Psoas muscle (tissue), 8 donors: Measurements from ENCODE around the gene TMEM154. TPM values are rescaled to one million over a fixed set of nuclear protein-coding genes. Genes with fewer than 3 reads are reported as not detected.

Experiments
- ATAC-seq, 4 donors: fragments of 200-7000 bp; cut with Tn5 transposase; one replicate each; pipeline ENCODE4 v1.9.1; 2020; ENCODE audit warnings: moderate library complexity in 3 of 4, mild to moderate bottlenecking in 2 of 4
- DNase-seq, 2 donors: peaks; one replicate each; pipeline ENCODE4 v3.0.0-alpha.2; 2020
- H3K27ac ChIP-seq: fragments of 200-600 bp; one replicate; pipeline ENCODE4 v1.8.0; 2022
- H3K27me3 ChIP-seq, 3 donors: fragments of 200-600 bp in 1 of 3; one replicate each; pipeline versions ENCODE4 v1.6.1 to v1.8.0; 2013 to 2022; ENCODE audit warnings: low read length in 2 of 3, mild to moderate bottlenecking in 2 of 3, moderate library complexity in 1 of 3; ENCODE audit not compliant: insufficient read depth in 3 of 3
- H3K36me3 ChIP-seq, 2 donors: fragments of 200-600 bp in 1 of 2; one replicate each; pipeline versions ENCODE4 v1.6.1 to v1.8.0; 2013 to 2022; ENCODE audit warnings: low read depth in 1 of 2, mild to moderate bottlenecking in 1 of 2, moderate library complexity in 1 of 2; ENCODE audit not compliant: insufficient read depth in 1 of 2
- H3K4me1 ChIP-seq: fragments of 200-600 bp; one replicate; pipeline ENCODE4 v1.8.0; 2022
- H3K4me3 ChIP-seq: fragments of 200-600 bp; one replicate; pipeline ENCODE4 v1.8.0; 2022; ENCODE audit warnings: mild to moderate bottlenecking
- H3K9me3 ChIP-seq: fragments of 200-600 bp; one replicate; pipeline ENCODE4 v1.8.0; 2022
- WGBS, 3 donors: extraction: QIAGEN DNeasy Blood & Tissue Kit; methylation state at CpG; one replicate each; pipeline versions ENCODE4 v1.1.6 to v1.1.7; 2013; 5-methylcytosine and 5-hydroxymethylcytosine counted together
- intact Hi-C, 2 donors: fragments of 100-400 bp; cut with DNase I; formaldehyde crosslinking; loops; one replicate each; pipeline versions ENCODE4 v1.11.0 to v1.14.2; 2022
- polyA plus RNA-seq, 3 donors: library from polyadenylated mRNA; stranded (reverse); fragments of 200-250 nt; gene quantifications; one replicate each; pipeline ENCODE4 v1.2.3, GENCODE V29; 2013
- total RNA-seq, 4 donors: library from RNA; stranded (reverse); fragmentation: NEBNext Ultra II Directional in 2 of 4; extraction: Animal tissue kit (Norgen Biotek cat#: 25700) in 2 of 4; gene quantifications; one replicate each; pipeline versions ENCODE4 v1.2.1 to v1.2.4, GENCODE V29; 2021 to 2023
- TF ChIP-seq, protein P1 (sequence below): fragments of 200-600 bp; IDR thresholded peaks from one replicate; pipeline ENCODE4 v1.8.0; 2022; ENCODE audit warnings: antibody characterized with exemption
- donor health status: healthy with polysubstance abuse.
- donor health status: DM: no; HTN: no; CAD: no; lungs with moderate emphysema.
- donor health status: Bipolar disorder and iron deficiency.
- donor health status: healthy.
- donor health status: DM: yes; HTN: yes; CAD: no.
- donor health status: DM: no; HTN: no; CAD: no.
- donor health status: DM: no; HTN: no; CAD: no.
- donor health status: DM: yes; HTN: yes; CAD: no.

The TMEM154 gene
- total and polyA plus RNA-seq, 7 donors, result 0.06 to 0.98 (median 0.40) TPM

DNA sequence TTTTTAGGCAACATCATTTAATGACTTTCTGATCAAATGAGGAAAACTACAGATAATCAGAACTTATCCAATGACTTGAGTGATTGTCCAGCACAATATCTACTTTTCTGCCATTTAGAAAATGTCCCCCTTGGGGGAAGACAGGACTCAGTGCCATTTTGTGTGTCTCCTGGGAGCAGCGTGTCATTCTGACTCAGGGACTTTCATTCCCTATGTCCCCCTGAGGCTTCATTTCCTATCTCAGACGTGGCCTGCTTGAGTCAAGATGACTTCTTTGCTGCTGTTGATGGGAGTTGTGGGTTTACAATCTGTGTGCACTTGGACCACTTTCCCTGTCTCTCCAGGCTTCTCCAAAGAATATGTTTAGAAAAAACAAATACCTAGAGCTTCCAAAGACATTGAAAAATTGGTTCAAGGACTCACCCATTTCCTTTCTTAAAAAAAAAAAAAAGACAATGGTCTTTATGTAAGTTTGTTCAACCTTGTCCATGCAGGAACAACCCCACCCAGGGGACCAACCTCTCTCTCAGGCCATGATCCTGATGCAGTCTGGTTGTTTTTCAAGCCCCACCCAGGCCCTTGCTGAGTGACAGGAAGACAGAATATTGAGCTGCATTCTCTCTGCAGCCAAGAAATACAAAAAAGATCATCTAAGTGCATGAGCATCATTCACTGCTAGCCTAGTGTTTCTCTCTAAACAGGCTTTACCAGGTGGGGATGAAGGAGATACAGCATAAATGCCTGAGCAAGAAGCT lies 34.3 kb upstream of the TMEM154 start:
- DNase-seq (no peak), ATAC-seq (no peak)
- H3K4me3 ChIP-seq, result no peak overlapping the region
- TF ChIP-seq, protein P1, sequence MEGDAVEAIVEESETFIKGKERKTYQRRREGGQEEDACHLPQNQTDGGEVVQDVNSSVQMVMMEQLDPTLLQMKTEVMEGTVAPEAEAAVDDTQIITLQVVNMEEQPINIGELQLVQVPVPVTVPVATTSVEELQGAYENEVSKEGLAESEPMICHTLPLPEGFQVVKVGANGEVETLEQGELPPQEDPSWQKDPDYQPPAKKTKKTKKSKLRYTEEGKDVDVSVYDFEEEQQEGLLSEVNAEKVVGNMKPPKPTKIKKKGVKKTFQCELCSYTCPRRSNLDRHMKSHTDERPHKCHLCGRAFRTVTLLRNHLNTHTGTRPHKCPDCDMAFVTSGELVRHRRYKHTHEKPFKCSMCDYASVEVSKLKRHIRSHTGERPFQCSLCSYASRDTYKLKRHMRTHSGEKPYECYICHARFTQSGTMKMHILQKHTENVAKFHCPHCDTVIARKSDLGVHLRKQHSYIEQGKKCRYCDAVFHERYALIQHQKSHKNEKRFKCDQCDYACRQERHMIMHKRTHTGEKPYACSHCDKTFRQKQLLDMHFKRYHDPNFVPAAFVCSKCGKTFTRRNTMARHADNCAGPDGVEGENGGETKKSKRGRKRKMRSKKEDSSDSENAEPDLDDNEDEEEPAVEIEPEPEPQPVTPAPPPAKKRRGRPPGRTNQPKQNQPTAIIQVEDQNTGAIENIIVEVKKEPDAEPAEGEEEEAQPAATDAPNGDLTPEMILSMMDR, result no peak
- H3K36me3 ChIP-seq, result no peaks in the 10 kb centered on the region
- intact Hi-C loops, result no loop called here
- H3K27ac ChIP-seq, result no peak overlapping the region
- WGBS, 3 donors, result 47 to 54% (median 52%) methylated on average over 2 of the region's 2 CpGs
- H3K27me3 ChIP-seq, result no peaks in the 10 kb centered on the region
- H3K9me3 ChIP-seq, result no peaks in the 10 kb centered on the region
- no peaks in the 10 kb centered on the region for H3K4me1 ChIP-seq

DNA sequence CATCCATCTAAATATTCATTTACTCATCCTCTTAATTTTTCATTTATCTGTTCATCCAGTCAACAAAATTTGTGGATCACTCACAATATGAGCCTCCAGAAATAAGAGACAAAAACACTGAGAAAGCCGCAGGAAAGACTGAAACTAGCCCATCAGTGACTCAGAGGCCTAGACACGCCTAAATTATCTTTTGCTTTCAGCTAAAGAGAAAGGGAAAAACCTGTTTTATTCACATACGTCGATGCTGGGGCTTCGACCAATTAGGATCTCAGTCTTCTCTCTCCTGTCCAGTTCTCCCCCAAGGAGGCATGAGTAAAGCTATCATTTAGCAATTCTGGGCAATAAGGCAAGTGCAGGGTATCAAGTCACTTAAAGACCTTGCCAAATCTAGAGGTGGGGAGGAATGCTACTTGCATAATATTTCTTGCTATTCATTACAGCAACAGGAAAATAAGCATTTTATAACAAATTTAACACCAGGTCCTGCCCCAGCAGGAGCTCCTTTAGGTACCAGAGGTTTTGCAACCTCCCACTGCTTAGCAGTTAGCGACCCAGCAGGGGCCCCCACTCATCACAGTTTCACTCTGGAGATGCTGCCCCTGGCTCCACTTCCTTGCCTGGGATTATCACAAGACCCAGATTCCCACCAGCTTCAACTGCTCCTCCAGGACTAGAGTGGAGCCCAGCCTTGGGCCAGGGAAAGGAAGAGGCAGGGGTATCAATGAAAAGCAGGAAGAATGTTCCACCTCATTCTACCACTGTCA lies 30.1 kb upstream of the TMEM154 start:
- WGBS, 3 donors, result 77 to 82% (median 82%) methylated on average over 6 of the region's 6 CpGs
- intact Hi-C loops, result no loop called here
- Histone ChIP-seq H3K4me3 (no peak overlapping the region), H3K36me3 (no peaks in the 10 kb centered on the region), H3K27ac (no peak overlapping the region), H3K4me1 (no peaks in the 10 kb centered on the region), H3K9me3 (no peaks in the 10 kb centered on the region), H3K27me3 (no peaks in the 10 kb centered on the region)
- DNase-seq (no peak), ATAC-seq (no peak)
- TF ChIP-seq, protein P1, result no peak

- ATAC-seq, result no peak
- no peak overlapping the region for H3K4me3 ChIP-seq
Observed at GRCh38 chr4:152708796-152709195, 29.0 kb upstream of the TMEM154 start.

DNA sequence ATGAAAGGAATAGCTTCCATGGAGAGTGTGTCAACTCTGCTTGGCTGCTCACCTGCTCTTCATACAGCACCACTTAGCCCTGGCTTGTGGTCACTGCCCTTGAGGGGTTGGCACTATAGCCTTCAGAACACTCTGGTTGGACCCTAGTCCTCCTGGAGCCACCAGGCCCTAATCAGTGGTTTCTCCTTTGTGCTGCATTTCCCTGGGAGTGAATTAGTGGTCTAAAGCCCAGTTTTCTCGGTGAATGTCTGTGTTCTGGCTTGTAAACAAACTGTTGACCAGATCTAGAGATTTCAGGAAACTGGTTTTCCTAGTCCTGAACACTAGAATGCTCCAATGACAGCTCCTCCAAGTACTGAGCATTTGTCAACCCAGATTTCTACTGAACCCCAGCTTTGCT lies 28.6 kb upstream of the TMEM154 start:
- TF ChIP-seq, protein P1, result no peak
- Histone ChIP-seq H3K4me1 (no peaks in the 10 kb centered on the region), H3K4me3 (no peak overlapping the region), H3K27ac (no peak overlapping the region), H3K9me3 (no peaks in the 10 kb centered on the region), H3K27me3 (no peaks in the 10 kb centered on the region), H3K36me3 (no peaks in the 10 kb centered on the region)
- no peak for DNase-seq
- 55 to 73% (median 59%) methylated on average over 1 of the region's 1 CpG for WGBS, 3 donors
- intact Hi-C loops, result no loop called here
- ATAC-seq, result no peak

More at GRCh38 chr4:152708796-152709195, 29.0 kb upstream of the TMEM154 start:
- H3K27me3 ChIP-seq, result no peaks in the 10 kb centered on the region
- 71 to 83% (median 76%) methylated on average over 4 of the region's 4 CpGs for WGBS, 3 donors
- H3K36me3 ChIP-seq, result no peaks in the 10 kb centered on the region
- H3K9me3 ChIP-seq, result no peaks in the 10 kb centered on the region
- no peak for DNase-seq
- no peaks in the 10 kb centered on the region for H3K4me1 ChIP-seq
- intact Hi-C loops, result no loop called here
- TF ChIP-seq, protein P1, result no peak
- H3K27ac ChIP-seq, result no peak overlapping the region
